Activated T-cell treated with anti-CD3 and anti-CD28 coated beads, Interleukin-2, amount 50 U/mL, for 4 hours (primary cell): Measurements from ENCODE around the gene SPAM1. TPM values are rescaled to one million over a fixed set of nuclear protein-coding genes. Genes with fewer than 3 reads are reported as not detected.
"Not testable (repeated sequence)": the region's sequence is repeated elsewhere in the genome, so short reads cannot be mapped to it uniquely, and the experiment has no call there.

Source experiments
- ATAC-seq, 2 donors: fragments of 200-7000 bp; cut with Tn5 transposase; one replicate each; pipeline ENCODE4 v1.10.0; 2021
- DNase-seq: peaks from one replicate; pipeline ENCODE4 v3.0.0-alpha.2; 2020
- H3K27me3 Mint-ChIP-seq: one replicate; pipeline ENCODE4 v1.8.0; 2021; ENCODE audit warnings: low read depth, mixed read lengths
- H3K36me3 Mint-ChIP-seq: one replicate; pipeline ENCODE4 v1.8.0; 2022; ENCODE audit warnings: mixed read lengths; ENCODE audit not compliant: insufficient read depth
- H3K4me1 Mint-ChIP-seq: one replicate; pipeline ENCODE4 v1.8.0; 2021; ENCODE audit warnings: low read depth, mixed read lengths
- H3K4me3 Mint-ChIP-seq: one replicate; pipeline ENCODE4 v1.8.0; 2021; ENCODE audit warnings: mild to moderate bottlenecking, moderate library complexity, mixed read lengths
- H3K9me3 Mint-ChIP-seq: one replicate; pipeline ENCODE4 v1.8.0; 2021; ENCODE audit warnings: mixed read lengths
- total RNA-seq, 3 donors: library from RNA; stranded (reverse); gene quantifications; one replicate each; pipeline ENCODE4 v1.2.1, GENCODE V29; 2021

The SPAM1 gene
- not detected for total RNA-seq

- Mint-ChIP-seq H3K4me1 (no peaks in the 10 kb centered on the region), H3K27me3 (no peaks in the 10 kb centered on the region), H3K4me3 (no peak within 1 kb of the TSS), H3K9me3 (no peaks in the 10 kb centered on the region), H3K36me3 (no peaks in the 10 kb centered on the region)
- DNase-seq (no peak), ATAC-seq (no peak)
Observed at GRCh38 chr7:123924941-123925340, at the start of gene SPAM1. TSS of gene SPAM1 (plus strand) at chr7:123925241. CDS start at chr7:123953571, 28,330 bp downstream.

GRCh38 chr7:123876557-123877256 lies 48.3 kb upstream of the SPAM1 start:
- no peaks in the 10 kb centered on the region for H3K4me1 Mint-ChIP-seq
- H3K4me3 Mint-ChIP-seq: no peak overlapping the region
- H3K36me3 Mint-ChIP-seq: no peaks in the 10 kb centered on the region
- H3K9me3 Mint-ChIP-seq: no peaks in the 10 kb centered on the region
- peaks cover 13% of the 10 kb centered on the region for H3K27me3 Mint-ChIP-seq
- ATAC-seq (no peak), DNase-seq (no peak)

GRCh38 chr7:123879628-123880027 lies 45.4 kb upstream of the SPAM1 start:
- no peaks in the 10 kb centered on the region for H3K4me1 Mint-ChIP-seq
- H3K27me3 Mint-ChIP-seq: peaks cover 9% of the 10 kb centered on the region
- no peaks in the 10 kb centered on the region for H3K9me3 Mint-ChIP-seq
- no peak overlapping the region for H3K4me3 Mint-ChIP-seq
- H3K36me3 Mint-ChIP-seq: no peaks in the 10 kb centered on the region
- no peak for DNase-seq
- no peak for ATAC-seq

GRCh38 chr7:123881300-123881699 lies 43.7 kb upstream of the SPAM1 start:
- Mint-ChIP-seq H3K9me3 (no peaks in the 10 kb centered on the region), H3K4me3 (no peak overlapping the region), H3K36me3 (no peaks in the 10 kb centered on the region), H3K27me3 (peaks cover 5% of the 10 kb centered on the region), H3K4me1 (no peaks in the 10 kb centered on the region)
- ATAC-seq: no peak
- no peak for DNase-seq

- H3K9me3 Mint-ChIP-seq: no peaks in the 10 kb centered on the region
- no peaks in the 10 kb centered on the region for H3K27me3 Mint-ChIP-seq
- DNase-seq (no peak), ATAC-seq (no peak)
- no peak overlapping the region for H3K4me3 Mint-ChIP-seq
- no peaks in the 10 kb centered on the region for H3K36me3 Mint-ChIP-seq
- H3K4me1 Mint-ChIP-seq: no peaks in the 10 kb centered on the region
Observed at GRCh38 chr7:123883154-123883553, 41.9 kb upstream of the SPAM1 start.

GRCh38 chr7:123888192-123888591 lies 36.8 kb upstream of the SPAM1 start:
- no peaks in the 10 kb centered on the region for H3K4me1 Mint-ChIP-seq

GRCh38 chr7:123894753-123895152 lies 30.3 kb upstream of the SPAM1 start:
- not testable (repeated sequence) for ATAC-seq, H3K9me3 Mint-ChIP-seq, DNase-seq, H3K27me3 Mint-ChIP-seq, H3K36me3 Mint-ChIP-seq, H3K4me1 Mint-ChIP-seq, H3K4me3 Mint-ChIP-seq

More at GRCh38 chr7:123888192-123888591, 36.8 kb upstream of the SPAM1 start:
- H3K9me3 Mint-ChIP-seq: no peaks in the 10 kb centered on the region
- H3K36me3 Mint-ChIP-seq: no peaks in the 10 kb centered on the region
- no peak overlapping the region for H3K4me3 Mint-ChIP-seq
- H3K27me3 Mint-ChIP-seq: no peaks in the 10 kb centered on the region
- ATAC-seq (no peak), DNase-seq (no peak)

- ATAC-seq (no peak), DNase-seq (no peak)
- Mint-ChIP-seq H3K9me3 (peaks cover 8% of the 10 kb centered on the region), H3K4me3 (no peak overlapping the region), H3K36me3 (no peaks in the 10 kb centered on the region), H3K4me1 (no peaks in the 10 kb centered on the region), H3K27me3 (no peaks in the 10 kb centered on the region)
Observed at GRCh38 chr7:123901101-123901500, 23.9 kb upstream of the SPAM1 start.

- H3K9me3 Mint-ChIP-seq: peaks cover 12% of the 10 kb centered on the region
- H3K36me3 Mint-ChIP-seq: no peaks in the 10 kb centered on the region
- no peak for DNase-seq
- H3K27me3 Mint-ChIP-seq: no peaks in the 10 kb centered on the region
- no peak for ATAC-seq
- H3K4me3 Mint-ChIP-seq: no peak overlapping the region
- H3K4me1 Mint-ChIP-seq: no peaks in the 10 kb centered on the region
Observed at GRCh38 chr7:123905714-123906113, 19.3 kb upstream of the SPAM1 start.

- DNase-seq: no peak
- Mint-ChIP-seq H3K36me3 (no peaks in the 10 kb centered on the region), H3K9me3 (no peaks in the 10 kb centered on the region), H3K4me3 (no peak overlapping the region), H3K4me1 (no peaks in the 10 kb centered on the region), H3K27me3 (peaks cover 2% of the 10 kb centered on the region)
- ATAC-seq: no peak
Observed at GRCh38 chr7:123916240-123916724, 8.8 kb upstream of the SPAM1 start.

- H3K36me3 Mint-ChIP-seq: no peaks in the 10 kb centered on the region
- no peaks in the 10 kb centered on the region for H3K9me3 Mint-ChIP-seq
- peaks cover 2% of the 10 kb centered on the region for H3K27me3 Mint-ChIP-seq
- no peaks in the 10 kb centered on the region for H3K4me1 Mint-ChIP-seq
- ATAC-seq (no peak), DNase-seq (no peak)
- H3K4me3 Mint-ChIP-seq: no peak overlapping the region
Observed at GRCh38 chr7:123917878-123918277, 7.2 kb upstream of the SPAM1 start.

GRCh38 chr7:123918309-123918708 lies 6.7 kb upstream of the SPAM1 start:
- peaks cover 2% of the 10 kb centered on the region for H3K27me3 Mint-ChIP-seq
- H3K9me3 Mint-ChIP-seq: no peaks in the 10 kb centered on the region
- no peaks in the 10 kb centered on the region for H3K36me3 Mint-ChIP-seq
- ATAC-seq (no peak), DNase-seq (no peak)
- H3K4me3 Mint-ChIP-seq: no peak overlapping the region
- no peaks in the 10 kb centered on the region for H3K4me1 Mint-ChIP-seq

- ATAC-seq (no peak), DNase-seq (no peak)
- Mint-ChIP-seq H3K4me1 (no peaks in the 10 kb centered on the region), H3K36me3 (no peaks in the 10 kb centered on the region), H3K4me3 (no peak overlapping the region), H3K27me3 (no peaks in the 10 kb centered on the region), H3K9me3 (no peaks in the 10 kb centered on the region)
Observed at GRCh38 chr7:123923599-123923998, 1.4 kb upstream of the SPAM1 start.

GRCh38 chr7:123929107-123929506 lies 4.1 kb downstream of the SPAM1 start:
- Mint-ChIP-seq H3K4me1 (no peaks in the 10 kb centered on the region), H3K27me3 (no peaks in the 10 kb centered on the region), H3K4me3 (no peak overlapping the region), H3K36me3 (no peaks in the 10 kb centered on the region), H3K9me3 (peaks cover under 1% of the 10 kb centered on the region)
- ATAC-seq: no peak
- no peak for DNase-seq

- no peak overlapping the region for H3K4me3 Mint-ChIP-seq
- no peaks in the 10 kb centered on the region for H3K36me3 Mint-ChIP-seq
- peaks cover 5% of the 10 kb centered on the region for H3K9me3 Mint-ChIP-seq
- H3K27me3 Mint-ChIP-seq: no peaks in the 10 kb centered on the region
- no peak for DNase-seq
- ATAC-seq: no peak
- H3K4me1 Mint-ChIP-seq: no peaks in the 10 kb centered on the region
Observed at GRCh38 chr7:123929655-123930054, 4.6 kb downstream of the SPAM1 start.
